Lower leg skin (tissue), 3 donors: ENCODE results near the gene HCAR3.

Experiments
- CTCF ChIP-seq, 3 donors: fragments of 450-650 bp; IDR thresholded peaks; one replicate each; pipeline ENCODE4 v1.5.1; 2016; ENCODE audit warnings: antibody characterized with exemption in 3 of 3, mild to moderate bottlenecking in 3 of 3, moderate library complexity in 2 of 3
- POLR2A ChIP-seq, 2 donors: fragments of 450-650 bp; IDR thresholded peaks; one replicate each; pipeline ENCODE4 v1.6.1; 2016 to 2017; ENCODE audit warnings: antibody characterized with exemption in 2 of 2, mild to moderate bottlenecking in 1 of 2, moderate library complexity in 1 of 2

- no peak for TF ChIP-seq CTCF (IDR thresholded peaks at IDR 0.05)
- no peak for TF ChIP-seq POLR2A (IDR thresholded peaks at IDR 0.05)
These were observed 28.3 kb downstream of the HCAR3 start for GRCh38 chr12:122688291-122688690.
